Sigmoid colon (tissue), 4 donors: Measurements from ENCODE around the gene NUDT16.

Source experiments
- EP300 ChIP-seq, 4 donors: sonication (generic); formaldehyde crosslinking; IDR thresholded peaks; one replicate each; pipeline ENCODE4 v1.6.1; 2017; ENCODE audit warnings: antibody characterized with exemption in 4 of 4
- POLR2A ChIP-seq, 2 donors: fragments of 450-650 bp; IDR thresholded peaks; one replicate each; pipeline ENCODE4 v1.6.1; 2016; ENCODE audit warnings: antibody characterized with exemption in 2 of 2, mild to moderate bottlenecking in 2 of 2, moderate library complexity in 2 of 2
- TF ChIP-seq, protein P1 (sequence below), 4 experiments: fragments of 450-650 bp in 3 of 4; fragments of 200-600 bp in 1 of 4; IDR thresholded peaks; one replicate each; pipeline ENCODE4 v1.5.1; 2016 to 2019; ENCODE audit warnings: antibody characterized with exemption in 4 of 4, mild to moderate bottlenecking in 3 of 4, moderate library complexity in 2 of 4

DNA sequence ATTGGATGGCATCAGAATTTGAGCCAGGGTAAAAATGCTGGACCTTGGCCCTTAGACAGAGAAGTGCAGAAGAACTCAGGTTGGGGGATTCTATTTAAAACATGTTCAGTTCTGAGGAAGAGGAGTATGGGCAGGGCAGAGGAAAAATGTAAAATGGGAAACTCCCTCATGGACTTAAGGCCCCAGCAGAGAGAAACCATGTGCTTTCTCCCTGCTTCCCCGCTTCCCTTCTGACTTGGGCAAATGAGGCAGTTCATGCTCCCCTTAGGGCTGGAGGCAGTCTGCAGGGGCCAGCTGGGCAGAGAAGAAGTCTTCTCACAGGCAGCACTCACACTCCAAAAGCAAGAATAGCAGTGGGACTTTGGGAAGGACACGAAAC is 9.9 kb upstream of the NUDT16 start:
- TF ChIP-seq, protein P1, sequence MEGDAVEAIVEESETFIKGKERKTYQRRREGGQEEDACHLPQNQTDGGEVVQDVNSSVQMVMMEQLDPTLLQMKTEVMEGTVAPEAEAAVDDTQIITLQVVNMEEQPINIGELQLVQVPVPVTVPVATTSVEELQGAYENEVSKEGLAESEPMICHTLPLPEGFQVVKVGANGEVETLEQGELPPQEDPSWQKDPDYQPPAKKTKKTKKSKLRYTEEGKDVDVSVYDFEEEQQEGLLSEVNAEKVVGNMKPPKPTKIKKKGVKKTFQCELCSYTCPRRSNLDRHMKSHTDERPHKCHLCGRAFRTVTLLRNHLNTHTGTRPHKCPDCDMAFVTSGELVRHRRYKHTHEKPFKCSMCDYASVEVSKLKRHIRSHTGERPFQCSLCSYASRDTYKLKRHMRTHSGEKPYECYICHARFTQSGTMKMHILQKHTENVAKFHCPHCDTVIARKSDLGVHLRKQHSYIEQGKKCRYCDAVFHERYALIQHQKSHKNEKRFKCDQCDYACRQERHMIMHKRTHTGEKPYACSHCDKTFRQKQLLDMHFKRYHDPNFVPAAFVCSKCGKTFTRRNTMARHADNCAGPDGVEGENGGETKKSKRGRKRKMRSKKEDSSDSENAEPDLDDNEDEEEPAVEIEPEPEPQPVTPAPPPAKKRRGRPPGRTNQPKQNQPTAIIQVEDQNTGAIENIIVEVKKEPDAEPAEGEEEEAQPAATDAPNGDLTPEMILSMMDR (IDR thresholded peaks at IDR 0.05) = no peak
- TF ChIP-seq EP300 (IDR thresholded peaks at IDR 0.05) (no peak), POLR2A (IDR thresholded peaks at IDR 0.05) (no peak)
